GM19351 (cell line): ENCODE measurements around the gene TMCO2.

Source experiments
- ATAC-seq: cut with Tn5 transposase; IDR thresholded peaks from one replicate; pipeline ENCODE4 v1.9.1; 2021; ENCODE audit warnings: mild to moderate bottlenecking, moderate library complexity; ENCODE audit not compliant: unreplicated experiment

Gene TMCO2

GRCh38 chr1:40257313-40257687 lies 9.6 kb downstream of the TMCO2 start:
- peak; percentile 10 for ATAC-seq

DNA sequence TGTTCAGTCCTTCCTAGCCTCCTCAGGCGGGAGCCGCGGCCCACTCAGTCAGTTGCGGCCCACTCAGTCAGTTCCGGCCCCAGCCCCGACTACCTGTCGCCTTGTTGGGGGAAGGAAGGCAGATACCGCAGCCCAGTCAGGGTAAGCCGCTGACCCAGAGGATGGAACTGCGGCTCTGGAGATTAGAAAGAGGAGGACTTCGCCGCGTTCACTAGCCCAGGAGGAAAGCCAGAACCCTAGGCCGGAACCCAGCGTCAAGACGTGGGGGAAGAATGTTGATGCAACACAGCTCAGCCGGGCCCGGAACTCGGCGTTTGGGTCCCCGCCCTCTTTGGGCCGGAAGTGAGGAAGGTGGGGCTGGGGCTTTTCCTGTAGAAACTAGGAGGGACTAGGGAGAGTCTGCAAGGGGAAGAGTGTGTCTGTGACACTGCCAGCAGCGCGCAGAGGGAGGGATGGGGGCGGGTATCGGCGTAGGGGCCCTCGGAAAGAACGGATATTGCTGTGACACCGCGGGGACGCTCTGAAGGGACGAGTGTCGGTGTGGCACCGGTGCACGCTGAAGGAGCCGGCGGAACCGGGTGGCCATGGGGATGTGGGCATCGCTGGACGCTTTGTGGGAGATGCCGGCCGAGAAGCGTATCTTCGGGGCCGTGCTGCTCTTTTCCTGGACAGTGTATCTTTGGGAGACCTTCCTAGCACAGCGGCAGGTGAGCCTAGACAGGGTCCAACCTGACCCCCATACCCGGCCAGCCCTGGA lies 10.1 kb downstream of the TMCO2 start, which contains the start of gene ZMPSTE24:
TSS of gene ZMPSTE24 (plus strand) at position 549 of the 757 bp plus-strand sequence. CDS start at position 585, 36 bp downstream.
- ATAC-seq: peak; percentile 94

DNA sequence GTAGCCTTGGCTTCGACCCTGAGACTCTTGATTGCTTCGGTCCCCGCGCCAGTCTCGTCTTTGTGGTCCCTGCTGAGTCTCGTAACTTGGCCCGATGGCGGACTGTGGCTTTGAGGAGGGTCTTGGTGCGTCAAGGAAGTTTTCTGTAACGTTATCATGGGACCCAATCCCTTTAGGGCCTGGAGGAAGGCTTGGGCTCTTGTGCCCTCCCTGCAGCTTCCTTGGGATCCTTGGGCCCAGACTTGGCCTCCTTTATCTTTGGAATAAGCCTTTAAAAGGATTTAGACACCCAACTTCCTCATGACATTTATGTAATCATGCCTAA lies 10.7 kb downstream of the TMCO2 start:
- no peak for ATAC-seq

GRCh38 chr1:40264354-40264781 lies 16.6 kb downstream of the TMCO2 start:
- no peak for ATAC-seq

DNA sequence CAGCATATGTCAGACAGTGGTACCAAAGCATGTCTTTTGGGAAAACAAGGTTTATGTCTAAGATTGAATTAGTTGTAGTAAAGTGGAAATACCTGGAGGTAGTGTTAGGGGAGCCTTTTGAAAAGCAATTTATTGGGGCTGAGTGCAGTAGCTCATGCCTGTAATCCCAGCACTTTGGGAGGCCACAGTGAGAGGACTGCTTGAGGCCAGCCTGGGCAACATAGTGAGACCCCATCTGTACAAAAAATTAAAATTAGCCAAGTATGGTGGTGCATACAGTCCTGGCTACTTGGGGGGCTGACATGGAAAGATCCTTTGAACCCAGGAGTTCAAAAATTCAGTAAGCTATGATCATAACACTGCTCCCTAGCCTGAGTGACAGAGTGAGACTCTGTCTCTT lies 17.6 kb downstream of the TMCO2 start:
- no peak for ATAC-seq

DNA sequence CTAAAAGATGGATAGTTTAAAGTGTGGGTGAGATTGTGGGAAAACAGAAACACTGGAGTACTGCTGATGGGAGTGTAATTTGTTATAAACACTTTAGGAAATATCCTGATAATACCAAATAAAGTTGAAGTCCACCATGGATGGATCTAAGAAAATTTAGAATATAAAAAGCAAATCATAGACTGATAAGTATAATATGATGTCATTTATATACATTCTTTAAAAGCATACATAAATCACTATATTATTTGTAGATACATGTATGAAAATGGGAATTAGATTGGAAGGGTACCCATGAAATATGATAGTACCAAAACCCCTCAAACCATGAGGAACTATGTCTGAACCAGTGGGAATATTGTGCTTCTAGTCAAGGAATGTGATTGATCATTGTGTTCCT lies 18.2 kb downstream of the TMCO2 start:
- no peak for ATAC-seq

GRCh38 chr1:40266786-40267535 lies 19.2 kb downstream of the TMCO2 start:
- no peak for ATAC-seq

DNA sequence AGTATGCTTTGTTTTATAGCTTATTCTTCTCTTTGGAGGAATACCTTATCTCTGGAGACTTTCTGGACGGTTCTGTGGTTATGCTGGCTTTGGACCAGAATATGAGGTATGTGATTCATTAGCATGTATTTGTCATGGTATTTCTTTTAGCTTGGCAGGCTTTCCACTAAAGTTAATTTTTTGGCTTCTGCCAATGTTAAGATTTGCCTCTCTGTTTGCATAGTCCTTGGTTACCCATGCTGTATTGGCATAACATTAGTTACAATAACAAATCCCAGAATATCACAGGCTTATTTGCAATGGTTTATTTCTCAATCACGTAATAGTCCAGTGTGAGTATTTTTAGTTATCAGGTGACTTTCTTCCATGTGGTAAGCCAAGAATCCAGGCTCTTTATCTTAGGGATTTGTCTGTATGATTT lies 20.0 kb downstream of the TMCO2 start:
- ATAC-seq: no peak

DNA sequence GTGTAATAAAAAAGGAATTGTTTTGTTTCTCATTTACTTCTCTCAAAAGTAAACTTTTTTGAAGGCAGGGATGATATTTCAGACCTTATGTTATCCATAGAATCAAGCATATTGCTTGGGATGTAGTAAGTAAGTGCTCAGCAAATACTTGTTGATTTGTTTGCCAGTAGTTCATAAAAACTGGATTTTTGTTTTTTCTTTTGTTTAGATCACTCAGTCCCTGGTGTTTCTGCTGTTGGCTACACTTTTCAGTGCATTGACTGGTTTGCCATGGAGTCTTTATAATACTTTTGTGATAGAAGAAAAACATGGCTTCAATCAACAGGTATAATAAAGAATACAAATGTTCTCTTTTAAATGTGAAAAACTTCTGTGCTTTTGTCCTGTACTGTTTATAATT lies 20.5 kb downstream of the TMCO2 start:
- no peak for ATAC-seq

- no peak for ATAC-seq
Measured at GRCh38 chr1:40270152-40270834, 22.6 kb downstream of the TMCO2 start.

DNA sequence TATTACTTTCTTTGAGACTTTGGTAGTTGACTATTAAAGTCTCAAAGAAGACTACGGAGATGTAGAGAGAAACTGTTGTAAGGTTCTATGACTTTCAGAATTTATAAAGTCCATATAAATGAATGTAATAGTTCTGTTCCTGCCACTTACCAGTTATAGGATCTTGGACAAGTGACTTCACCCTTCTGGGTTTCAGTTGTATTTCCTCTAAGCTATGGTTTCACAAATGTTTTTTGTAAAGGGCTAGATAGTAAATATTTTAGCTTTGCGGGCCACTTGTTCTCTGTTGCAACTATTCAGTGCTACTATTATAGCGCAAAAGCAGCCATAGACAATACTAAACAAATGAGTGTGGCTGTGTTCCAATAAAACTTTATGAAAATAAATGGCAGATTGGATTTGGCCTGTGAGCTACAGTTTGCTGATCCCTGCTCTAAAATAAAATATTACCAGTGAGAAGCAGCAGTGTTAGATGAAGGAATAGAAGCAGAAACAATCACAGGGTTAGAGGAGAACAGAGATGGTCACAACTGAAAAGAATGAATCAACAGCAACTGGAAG lies 25.0 kb downstream of the TMCO2 start:
- ATAC-seq: no peak

DNA sequence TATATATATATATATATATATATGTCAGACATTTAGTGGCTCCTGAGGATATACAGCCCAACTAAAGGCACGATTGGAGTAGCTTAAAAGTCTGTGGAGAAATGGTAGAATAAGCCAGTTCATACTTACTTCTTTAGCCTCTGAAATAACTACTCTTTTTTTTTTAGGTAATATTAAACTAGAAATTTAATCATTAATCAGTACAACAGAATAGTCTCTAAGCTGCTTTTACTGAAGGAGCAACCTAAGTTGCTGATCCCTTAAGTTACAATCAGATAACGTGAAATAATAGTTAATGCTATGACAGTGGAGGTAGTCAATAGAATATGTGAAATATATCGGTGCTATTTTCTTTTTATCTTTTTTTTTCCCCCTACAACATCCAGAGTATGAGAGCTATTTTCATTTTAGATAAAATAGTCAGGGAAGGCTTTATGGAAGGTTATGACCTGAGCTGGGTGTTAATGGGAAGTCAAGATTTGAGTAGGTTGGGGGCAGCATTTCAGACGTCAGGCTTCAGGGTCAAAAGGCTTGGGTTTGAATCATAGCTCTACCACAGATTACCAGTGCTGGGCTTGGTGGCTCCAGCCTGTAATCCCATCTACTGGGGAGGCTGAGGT lies 25.9 kb downstream of the TMCO2 start:
- ATAC-seq: no peak

DNA sequence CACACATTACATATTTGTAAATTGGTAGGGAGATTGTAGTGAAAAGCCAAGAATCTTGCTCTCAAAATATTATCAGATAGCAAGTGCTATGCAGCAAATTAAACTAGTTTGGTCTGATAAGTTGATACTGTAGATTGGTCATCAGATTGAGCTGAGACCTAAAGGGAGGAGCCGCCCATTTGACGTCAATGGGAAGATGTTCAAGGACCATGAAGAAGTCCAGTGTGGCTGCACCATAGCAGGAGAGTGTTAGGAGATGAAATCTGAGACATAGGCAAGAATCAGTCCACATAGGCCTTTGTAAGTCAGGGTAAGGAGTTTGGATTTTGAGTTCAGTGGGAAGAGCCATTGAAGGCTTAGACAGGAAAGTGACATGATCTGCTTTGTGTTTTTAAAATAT lies 26.6 kb downstream of the TMCO2 start:
- ATAC-seq: no peak

GRCh38 chr1:40276122-40276521 lies 28.4 kb downstream of the TMCO2 start:
- no peak for ATAC-seq

- no peak for ATAC-seq
Measured at GRCh38 chr1:40281853-40282252, 34.1 kb downstream of the TMCO2 start.

DNA sequence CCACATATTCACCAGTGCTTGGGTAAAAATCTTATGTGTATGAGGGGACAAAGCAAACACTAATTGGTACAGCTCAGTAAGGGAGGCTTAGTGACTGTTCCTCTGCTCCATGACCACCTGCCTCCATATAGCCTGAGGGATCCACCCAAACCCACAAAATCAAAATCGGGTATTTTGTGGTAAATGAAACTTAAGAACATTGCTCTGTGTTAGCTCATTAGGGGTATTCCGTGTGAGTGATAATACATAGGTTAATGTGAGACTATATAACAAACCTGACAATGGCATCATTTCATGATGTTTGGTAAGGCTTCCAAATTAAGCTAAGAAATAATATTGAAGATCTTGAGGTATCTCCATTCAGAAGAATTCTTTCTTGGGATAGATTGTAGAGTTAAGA lies 43.6 kb downstream of the TMCO2 start:
- no peak for ATAC-seq

- no peak for ATAC-seq
Measured at GRCh38 chr1:40299366-40300248, 51.9 kb downstream of the TMCO2 start.

- no peak for ATAC-seq
Measured at GRCh38 chr1:40300249-40300567, 52.5 kb downstream of the TMCO2 start.

GRCh38 chr1:40300651-40301050 lies 52.9 kb downstream of the TMCO2 start:
- ATAC-seq: no peak

DNA sequence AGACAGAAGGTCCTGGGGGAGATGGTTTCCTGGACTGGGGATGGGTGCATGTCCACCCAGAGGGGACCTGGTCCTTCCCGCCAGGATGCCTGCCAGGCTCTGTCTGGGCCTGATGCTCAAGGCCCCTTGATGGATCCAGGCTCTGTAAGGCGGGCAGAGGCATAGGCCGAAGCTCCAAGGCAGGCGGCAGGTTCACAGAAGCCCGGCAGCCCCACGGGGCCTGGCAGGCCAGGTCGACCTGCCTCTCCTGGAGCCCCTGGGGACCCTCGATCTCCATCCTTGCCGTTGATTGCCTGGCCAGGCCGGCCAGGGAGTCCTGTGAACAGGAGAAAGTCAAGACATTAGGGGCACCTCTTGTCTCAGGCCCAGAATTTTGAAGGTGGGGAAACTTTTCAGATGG lies 53.3 kb downstream of the TMCO2 start:
- no peak for ATAC-seq
